Activated T-helper 2 cell treated with anti-CD3 and anti-CD28 coated beads, Interferon-gamma antibody, Interleukin-2, Interleukin-4, amounts not matched to agents 10 μg/mL and 5 μg/mL and 100 μg/mL, durations not matched to agents 14 hours and 24 hours and 36 hours (primary cell): Measurements from ENCODE around the gene CCDC12. TPM values are rescaled to one million over a fixed set of nuclear protein-coding genes. Genes with fewer than 3 reads are reported as not detected.
A peak's percentile ranks its signal among the peaks of the same experiment; 100 is the strongest.

Source experiments
- DNase-seq: peaks from one replicate; pipeline ENCODE4 v3.0.0; 2021; ENCODE audit warnings: low spot score
- H3K27ac Mint-ChIP-seq: one replicate; pipeline ENCODE4 v1.8.0; 2021; ENCODE audit warnings: mixed read lengths
- H3K27me3 Mint-ChIP-seq: one replicate; pipeline ENCODE4 v1.8.0; 2021; ENCODE audit warnings: low read depth, mixed read lengths
- H3K36me3 Mint-ChIP-seq: one replicate; pipeline ENCODE4 v1.8.0; 2021; ENCODE audit warnings: low read depth, mixed read lengths
- H3K4me1 Mint-ChIP-seq: one replicate; pipeline ENCODE4 v1.8.0; 2021; ENCODE audit warnings: low read depth, mixed read lengths
- H3K4me3 Mint-ChIP-seq: one replicate; pipeline ENCODE4 v1.8.0; 2021; ENCODE audit warnings: low read depth, mild to moderate bottlenecking, moderate library complexity, mixed read lengths
- H3K9me3 Mint-ChIP-seq: one replicate; pipeline ENCODE4 v1.8.0; 2021; ENCODE audit warnings: mixed read lengths
- intact Hi-C: fragments of 100-400 bp; cut with micrococcal nuclease; formaldehyde crosslinking; loops from one replicate; pipeline ENCODE4 v1.15.1; 2023
- total RNA-seq: library from RNA; stranded (reverse); gene quantifications from 2 replicates; pipeline ENCODE4 v1.2.3, GENCODE V29; 2022

The CCDC12 gene
- total RNA-seq, 1 donor from 2014 or later, result 65.3 TPM

DNA sequence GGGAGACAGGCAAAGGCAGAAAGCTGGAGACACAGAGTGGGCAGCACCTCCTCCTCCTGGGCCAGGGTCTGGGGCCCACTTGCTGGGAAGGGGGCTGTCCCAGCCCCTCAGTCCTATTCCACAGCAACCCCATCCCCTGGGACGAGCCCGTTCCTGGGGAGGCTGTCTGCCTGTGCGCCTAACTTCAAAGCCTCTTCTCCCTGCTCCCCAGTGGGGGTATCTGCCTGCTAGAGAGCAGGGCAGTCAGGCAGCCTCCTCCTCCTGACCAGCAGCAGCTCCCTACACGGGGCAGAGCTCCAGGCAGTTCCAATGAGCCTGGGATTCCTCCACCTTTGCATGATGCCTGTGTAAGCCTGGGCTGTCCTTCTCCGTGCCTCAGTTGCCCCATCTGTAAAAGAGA lies 92.1 kb downstream of the CCDC12 start:
- H3K4me1 Mint-ChIP-seq, result peaks cover 6% of the 10 kb centered on the region
- H3K4me3 Mint-ChIP-seq, result no peak overlapping the region
- no peak for DNase-seq
- peaks cover 50% of the 10 kb centered on the region for H3K27me3 Mint-ChIP-seq
- H3K27ac Mint-ChIP-seq, result no peak overlapping the region
- intact Hi-C loops, result no loop called here
- no peaks in the 10 kb centered on the region for H3K9me3 Mint-ChIP-seq
- H3K36me3 Mint-ChIP-seq, result no peaks in the 10 kb centered on the region

DNA sequence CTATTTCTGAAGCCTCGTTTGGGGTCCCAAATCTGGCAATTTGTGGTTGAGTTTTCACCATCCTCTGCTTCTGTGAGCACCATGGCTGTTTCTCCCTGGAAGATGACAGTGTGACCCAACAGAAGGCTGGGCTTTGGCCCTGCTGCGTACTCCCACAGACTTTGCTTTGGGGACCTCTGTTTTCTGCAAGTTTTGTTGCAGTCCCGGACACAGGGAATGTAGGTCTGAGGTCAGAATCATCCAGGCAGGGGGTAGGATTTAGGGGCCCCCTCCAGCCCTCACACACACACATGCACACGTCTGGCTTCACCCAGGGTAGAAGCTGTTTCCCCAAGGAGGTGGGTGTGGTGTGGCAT lies 92.7 kb downstream of the CCDC12 start:
- H3K27me3 Mint-ChIP-seq, result peaks cover 56% of the 10 kb centered on the region
- peak overlapping the region; percentile 3 for H3K4me3 Mint-ChIP-seq
- H3K9me3 Mint-ChIP-seq, result no peaks in the 10 kb centered on the region
- DNase-seq, result no peak
- no peaks in the 10 kb centered on the region for H3K36me3 Mint-ChIP-seq
- peaks cover 6% of the 10 kb centered on the region for H3K4me1 Mint-ChIP-seq
- intact Hi-C loops, result no loop called here
- no peak overlapping the region for H3K27ac Mint-ChIP-seq

DNA sequence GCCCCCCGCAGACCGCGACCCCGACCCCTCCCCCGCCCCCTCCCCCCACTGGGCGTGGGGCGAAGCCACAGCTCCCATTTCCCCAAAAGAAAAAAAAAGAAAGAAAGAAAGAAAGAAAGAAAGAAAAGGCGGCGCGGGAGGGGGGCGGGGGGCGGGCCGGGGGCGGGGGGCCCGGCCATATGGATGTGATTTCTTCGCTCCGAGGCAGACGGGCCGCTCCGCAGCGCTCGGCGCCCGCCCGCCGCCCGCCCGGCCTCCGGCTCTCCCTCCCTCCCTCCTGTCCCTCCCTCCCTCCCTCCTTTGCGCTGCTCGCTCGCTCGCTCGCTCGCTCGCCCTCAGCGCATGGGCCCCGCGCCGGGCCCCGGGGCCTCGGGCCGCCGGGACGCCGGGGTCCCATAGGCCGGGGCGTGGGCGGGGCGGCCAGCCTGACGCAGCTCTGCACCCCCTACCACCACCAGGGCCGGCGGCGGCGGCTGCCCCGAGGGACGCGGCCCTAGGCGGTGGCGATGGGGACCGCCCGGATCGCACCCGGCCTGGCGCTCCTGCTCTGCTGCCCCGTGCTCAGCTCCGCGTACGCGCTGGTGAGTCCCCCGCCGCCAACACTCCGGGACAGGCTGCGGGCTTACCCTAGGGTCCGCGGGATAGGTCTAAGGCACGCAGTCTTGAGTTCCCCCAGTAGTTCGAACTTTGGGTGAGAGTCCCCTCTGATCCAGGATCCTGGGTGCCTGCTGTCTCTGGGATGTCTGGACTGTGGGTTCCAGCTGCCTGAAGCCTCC lies 93.3 kb downstream of the CCDC12 start:
- no peak for DNase-seq

DNA sequence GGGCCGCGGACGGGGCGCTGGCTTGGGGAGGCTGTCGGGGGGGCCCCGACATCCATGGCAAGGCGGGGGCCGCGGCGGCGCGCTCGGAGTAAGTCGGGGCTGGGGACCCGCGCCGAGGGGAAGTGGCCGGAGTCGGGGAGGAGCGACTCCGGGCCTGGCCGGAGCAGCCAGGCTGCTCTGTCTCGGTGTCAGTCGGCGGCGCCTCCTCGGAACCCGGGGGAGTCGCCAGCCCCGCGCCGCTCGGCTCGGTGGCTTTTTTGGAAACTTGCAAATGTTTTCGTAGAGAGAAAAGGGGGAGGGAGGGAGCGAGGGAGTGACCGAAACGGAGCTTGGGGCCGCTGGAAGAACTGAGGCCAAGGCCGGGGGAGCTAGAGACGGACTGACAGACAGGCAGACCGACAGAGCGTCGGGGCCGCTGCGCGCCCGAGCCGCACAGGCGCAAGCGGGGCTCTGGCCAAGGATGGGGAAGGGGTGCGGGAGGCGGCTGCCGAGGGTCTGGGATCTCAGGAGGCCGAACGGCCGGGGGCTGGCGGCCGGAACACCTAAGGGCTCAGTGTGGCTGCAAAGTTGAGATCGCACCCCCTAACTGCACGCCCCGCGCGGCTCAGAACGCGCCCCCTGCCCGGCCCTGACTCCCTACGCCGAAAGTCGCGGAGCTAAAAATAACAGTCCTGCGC lies 94.0 kb downstream of the CCDC12 start:
- H3K4me3 Mint-ChIP-seq, result peak overlapping the region; percentile 42
- DNase-seq, result no peak
- H3K36me3 Mint-ChIP-seq, result no peaks in the 10 kb centered on the region
- intact Hi-C loops, result no loop called here
- no peak overlapping the region for H3K27ac Mint-ChIP-seq
- H3K4me1 Mint-ChIP-seq, result peaks cover 6% of the 10 kb centered on the region
- H3K27me3 Mint-ChIP-seq, result peaks cover 49% of the 10 kb centered on the region
- H3K9me3 Mint-ChIP-seq, result no peaks in the 10 kb centered on the region

More for the DNA sequence above, 93.3 kb downstream of the CCDC12 start:
- Mint-ChIP-seq H3K4me1 (peaks cover 6% of the 10 kb centered on the region), H3K27me3 (peaks cover 56% of the 10 kb centered on the region), H3K36me3 (no peaks in the 10 kb centered on the region), H3K27ac (no peak overlapping the region), H3K9me3 (no peaks in the 10 kb centered on the region), H3K4me3 (no peak overlapping the region)
- intact Hi-C loops, result no loop called here

DNA sequence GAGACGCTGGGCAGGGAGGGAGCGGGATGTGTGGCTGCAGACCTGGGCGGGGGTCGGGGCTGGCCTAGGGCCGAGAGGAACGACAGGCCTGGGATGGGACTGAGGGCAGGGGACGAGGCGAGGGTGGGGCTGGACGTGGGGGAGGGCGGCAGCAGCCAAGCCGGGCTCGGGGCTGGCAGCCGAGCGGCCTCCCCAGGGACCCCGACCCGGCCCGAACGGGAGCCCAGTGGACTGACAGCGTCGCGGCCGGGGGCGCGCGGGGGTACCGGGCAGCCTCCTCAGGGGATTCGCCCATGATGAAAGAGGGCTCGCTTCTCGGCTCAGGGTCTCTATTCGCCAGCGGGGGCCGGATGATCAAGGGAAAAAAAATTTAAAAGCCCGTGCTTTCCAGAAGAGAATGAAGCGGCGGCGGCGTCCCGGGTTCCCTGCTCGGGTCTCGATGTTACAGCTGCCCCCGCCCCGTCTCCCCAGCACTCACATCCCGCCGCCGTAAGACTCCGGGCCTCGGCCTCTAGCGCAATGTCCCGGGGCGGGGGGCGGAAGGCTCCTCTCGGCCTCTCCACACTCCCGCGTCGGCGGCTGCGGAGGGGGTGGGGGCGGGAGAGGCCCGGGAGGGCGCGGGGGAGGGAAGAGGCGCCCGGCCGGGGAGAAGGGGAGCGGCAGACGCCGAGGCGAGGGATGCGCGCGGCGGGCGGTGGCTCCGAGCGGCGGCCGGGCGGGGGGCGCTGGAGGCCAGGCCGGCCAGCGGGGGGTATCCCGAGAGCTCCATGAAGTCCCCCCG lies 94.8 kb downstream of the CCDC12 start:
- no peaks in the 10 kb centered on the region for H3K9me3 Mint-ChIP-seq
- H3K36me3 Mint-ChIP-seq, result no peaks in the 10 kb centered on the region
- H3K4me3 Mint-ChIP-seq, result peak overlapping the region; percentile 21
- no peak overlapping the region for H3K27ac Mint-ChIP-seq
- intact Hi-C loops, result no loop called here
- no peak for DNase-seq
- peaks cover 6% of the 10 kb centered on the region for H3K4me1 Mint-ChIP-seq
- peaks cover 48% of the 10 kb centered on the region for H3K27me3 Mint-ChIP-seq

DNA sequence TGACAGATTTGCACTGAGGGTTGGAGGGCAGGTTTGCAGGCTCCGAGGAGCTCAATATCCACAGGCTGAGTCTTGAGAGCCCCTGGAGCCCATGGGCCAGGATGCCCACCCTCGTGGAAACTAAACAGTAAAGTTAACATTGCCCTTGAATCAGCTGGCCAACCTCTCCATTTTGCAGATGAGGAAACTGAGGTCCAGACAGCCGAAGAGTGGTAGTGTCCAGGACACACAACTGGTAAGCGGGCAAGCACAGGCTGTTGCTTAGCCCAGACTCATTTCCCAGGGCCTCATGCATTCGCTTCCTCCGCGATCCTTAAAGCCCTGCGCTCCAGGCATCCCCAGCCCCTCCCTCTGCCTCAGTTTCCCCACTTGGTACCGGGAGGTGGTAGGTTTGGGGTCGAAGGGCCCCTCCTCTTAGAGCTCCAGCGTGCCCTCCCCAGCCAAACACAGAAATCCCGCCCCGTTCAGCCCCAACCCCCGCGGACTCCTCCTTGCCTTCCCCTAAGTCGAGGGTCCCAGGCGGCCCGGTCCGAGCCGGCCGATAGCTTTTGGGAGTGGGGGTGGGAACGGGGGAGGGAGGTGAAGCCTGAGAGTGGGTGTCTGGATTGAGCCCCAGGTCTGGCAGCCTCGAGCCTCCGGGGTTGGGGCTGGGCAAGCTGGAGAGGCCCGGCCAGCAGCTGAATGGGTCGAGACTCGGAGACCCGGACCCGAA lies 95.5 kb downstream of the CCDC12 start:
- Mint-ChIP-seq H3K27ac (no peak overlapping the region), H3K9me3 (no peaks in the 10 kb centered on the region), H3K4me3 (peak overlapping the region; percentile 47), H3K4me1 (peaks cover 6% of the 10 kb centered on the region), H3K27me3 (peaks cover 48% of the 10 kb centered on the region), H3K36me3 (no peaks in the 10 kb centered on the region)
- intact Hi-C loops, result no loop called here
- DNase-seq, result no peak

DNA sequence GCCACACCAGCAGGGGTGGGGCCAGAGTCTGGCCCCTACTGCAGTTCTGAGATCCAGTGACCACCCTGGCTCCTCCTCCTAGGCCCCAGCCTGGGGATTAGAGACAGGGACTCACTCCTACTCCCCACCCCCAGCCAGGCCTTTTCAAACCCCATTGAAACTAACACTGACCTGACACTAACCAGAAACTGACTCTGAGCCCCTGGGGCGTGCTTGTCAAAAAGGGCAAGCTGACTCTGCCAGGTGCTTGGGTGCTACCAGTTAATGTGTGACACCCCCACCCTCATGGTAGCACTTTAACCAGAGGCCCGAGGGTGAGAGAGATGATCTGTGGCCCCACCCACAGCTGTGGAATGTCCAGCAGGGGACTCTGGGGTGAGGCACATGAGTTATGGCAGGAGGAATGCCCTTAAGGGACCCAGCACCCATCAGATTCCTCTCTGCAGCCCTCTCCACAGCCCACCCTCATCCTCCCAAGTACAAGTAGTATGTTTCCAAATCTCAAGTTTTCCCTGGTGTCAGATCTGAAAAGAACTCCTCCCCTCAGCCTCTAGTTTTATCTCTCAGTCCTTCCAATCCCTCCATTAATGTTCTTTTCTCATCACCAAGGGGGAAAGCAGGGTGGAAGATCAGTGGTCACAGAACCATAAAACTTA lies 97.6 kb downstream of the CCDC12 start:
- no peaks in the 10 kb centered on the region for H3K9me3 Mint-ChIP-seq
- H3K27me3 Mint-ChIP-seq, result peaks cover 41% of the 10 kb centered on the region
- no peak overlapping the region for H3K27ac Mint-ChIP-seq
- H3K36me3 Mint-ChIP-seq, result no peaks in the 10 kb centered on the region
- no peak for DNase-seq
- intact Hi-C loops, result no loop called here
- H3K4me1 Mint-ChIP-seq, result peaks cover 1% of the 10 kb centered on the region
- no peak overlapping the region for H3K4me3 Mint-ChIP-seq

DNA sequence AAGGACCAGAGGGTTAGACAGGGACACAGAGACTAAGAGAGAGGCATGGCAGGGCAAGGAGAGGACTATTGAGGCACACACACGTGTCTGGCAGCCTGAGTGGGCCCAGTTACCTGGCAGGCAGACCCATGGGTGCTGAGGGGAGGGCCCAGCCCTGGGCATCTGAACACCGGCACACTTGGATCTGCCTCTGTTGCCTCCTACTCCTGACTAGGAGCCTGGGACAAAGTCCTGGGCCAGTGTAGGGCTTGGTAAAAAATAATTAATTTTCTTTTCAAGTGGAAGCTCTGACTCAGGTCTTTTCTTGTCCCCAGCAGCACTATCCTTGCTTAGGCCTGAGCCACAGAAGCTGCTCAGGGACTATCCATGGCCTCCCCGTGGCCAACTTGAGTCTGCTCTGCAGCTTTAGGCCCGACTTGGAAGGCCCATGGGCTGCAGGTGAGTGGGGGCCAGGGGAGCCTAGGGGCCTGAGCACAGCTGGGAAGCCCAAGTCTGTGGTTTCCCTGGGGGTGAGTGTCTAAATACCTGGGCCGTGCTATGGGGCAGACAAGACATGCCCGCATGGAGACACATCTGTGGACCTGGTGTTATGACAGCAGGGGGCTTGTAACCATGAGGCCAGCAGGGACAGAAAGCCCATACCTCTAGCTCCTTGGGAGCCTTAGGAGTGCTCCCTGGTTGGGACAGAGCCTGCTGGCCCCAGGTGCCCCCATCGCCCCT lies 99.0 kb downstream of the CCDC12 start, which contains the start of gene PTH1R:
PTH1R (plus strand) TSS at position 316 of the 720 bp plus-strand sequence. CDS start 5,839 bp downstream, outside the sequence.
- H3K27me3 Mint-ChIP-seq, result peaks cover 38% of the 10 kb centered on the region
- no peak for DNase-seq
- no peaks in the 10 kb centered on the region for H3K9me3 Mint-ChIP-seq
- no peaks in the 10 kb centered on the region for H3K36me3 Mint-ChIP-seq
- H3K27ac Mint-ChIP-seq, result no peak within 1 kb of the TSS
- H3K4me3 Mint-ChIP-seq, result no peak within 1 kb of the TSS
- H3K4me1 Mint-ChIP-seq, result peaks cover 7% of the 10 kb centered on the region
- intact Hi-C loops, result no loop called here

DNA sequence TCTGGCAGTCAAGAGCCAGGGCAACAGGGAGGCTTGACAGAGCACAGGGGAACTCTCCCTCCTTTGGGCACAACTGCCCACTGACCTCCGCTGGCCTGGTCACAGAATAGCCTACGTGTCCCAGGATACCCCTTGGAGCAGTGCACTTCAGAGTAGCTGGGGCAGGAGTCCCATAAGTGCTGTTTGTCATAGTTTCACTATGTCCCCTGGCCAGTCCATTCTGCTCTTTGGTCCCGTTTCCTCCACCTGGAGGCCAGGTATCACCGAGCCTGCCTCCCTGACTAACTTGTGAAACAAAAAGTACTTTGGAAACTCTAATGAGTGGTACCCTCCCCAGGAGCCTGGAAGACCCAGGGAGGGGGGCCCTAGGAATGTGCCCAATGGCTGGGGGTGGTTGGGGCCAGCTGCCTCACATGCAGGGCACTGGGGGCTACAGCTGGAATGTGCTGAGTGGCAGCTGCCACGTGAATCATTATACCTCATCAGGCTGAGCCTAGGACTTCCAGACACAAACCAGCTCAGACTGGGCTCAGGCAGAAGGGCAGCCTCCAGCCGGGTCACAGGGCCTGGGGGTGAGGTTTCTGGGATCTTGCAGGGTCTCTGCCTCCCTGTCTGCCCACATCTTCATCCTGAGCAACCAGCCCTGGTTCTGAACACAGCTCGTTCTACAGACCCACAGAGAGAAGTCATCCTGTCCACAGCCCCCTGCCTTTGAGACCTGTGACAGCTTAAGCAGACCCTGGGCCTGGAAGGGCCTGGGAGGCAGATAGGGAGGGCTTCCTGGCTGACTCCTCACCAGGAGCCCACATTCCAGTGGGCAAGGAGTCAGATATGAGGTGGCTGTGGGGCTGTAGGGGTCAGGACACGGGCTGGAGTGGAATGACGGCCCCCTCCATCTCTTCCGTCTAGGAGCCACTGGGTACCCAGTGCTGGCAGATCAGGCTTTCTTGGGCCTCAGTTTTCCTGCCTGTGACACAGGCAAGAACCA lies 99.9 kb downstream of the CCDC12 start:
- intact Hi-C loops, result no loop called here
- Mint-ChIP-seq H3K9me3 (no peaks in the 10 kb centered on the region), H3K4me3 (no peak overlapping the region), H3K36me3 (no peaks in the 10 kb centered on the region), H3K27me3 (peaks cover 36% of the 10 kb centered on the region), H3K27ac (no peak overlapping the region), H3K4me1 (peaks cover 7% of the 10 kb centered on the region)
- no peak for DNase-seq

DNA sequence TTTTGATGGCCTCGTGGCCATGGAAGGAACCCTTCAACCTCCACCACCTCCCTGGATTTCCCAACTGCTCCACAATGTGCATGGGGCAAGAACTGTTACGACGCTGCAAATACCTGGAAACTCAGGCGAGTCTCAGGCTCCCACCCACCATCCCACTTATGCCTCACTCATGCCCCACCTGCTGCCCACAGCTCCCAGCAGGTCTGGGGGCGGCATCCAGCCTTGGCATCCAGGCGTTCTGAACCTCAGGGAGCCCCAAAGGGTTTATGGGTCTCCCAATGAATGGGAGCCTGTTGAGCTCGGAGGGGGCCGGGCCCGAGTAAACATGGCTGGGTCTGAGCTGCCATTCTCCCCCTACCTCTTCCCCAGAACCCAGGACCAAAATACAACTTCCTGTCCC lies 101.0 kb downstream of the CCDC12 start:
- no peak overlapping the region for H3K4me3 Mint-ChIP-seq
- H3K27me3 Mint-ChIP-seq, result peaks cover 32% of the 10 kb centered on the region
- intact Hi-C loops, result no loop called here
- H3K4me1 Mint-ChIP-seq, result peaks cover 7% of the 10 kb centered on the region
- no peaks in the 10 kb centered on the region for H3K9me3 Mint-ChIP-seq
- no peaks in the 10 kb centered on the region for H3K36me3 Mint-ChIP-seq
- no peak overlapping the region for H3K27ac Mint-ChIP-seq
- no peak for DNase-seq

DNA sequence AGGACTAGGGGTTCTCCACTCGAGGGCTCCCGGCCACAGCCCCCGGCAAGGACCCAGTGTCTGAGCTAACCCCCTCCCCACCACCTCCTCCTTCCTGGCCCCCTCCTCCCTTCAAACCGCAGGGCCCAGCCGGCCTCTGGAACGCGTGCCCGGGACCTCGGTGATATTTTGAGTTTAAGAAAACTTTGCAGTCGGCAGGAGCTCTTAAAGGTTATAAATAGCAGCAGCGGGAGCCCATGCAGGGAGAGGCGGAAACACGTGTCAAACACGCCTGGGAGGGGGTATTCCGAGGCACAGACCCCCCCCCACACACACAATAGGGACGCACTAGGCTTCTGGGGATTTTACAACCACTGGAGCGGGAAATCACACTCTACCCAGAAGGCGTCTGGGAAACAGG lies 102.1 kb downstream of the CCDC12 start:
- Mint-ChIP-seq H3K4me1 (peaks cover 7% of the 10 kb centered on the region), H3K36me3 (no peaks in the 10 kb centered on the region), H3K9me3 (no peaks in the 10 kb centered on the region), H3K4me3 (no peak overlapping the region), H3K27ac (no peak overlapping the region), H3K27me3 (peaks cover 24% of the 10 kb centered on the region)
- intact Hi-C loops, result no loop called here
- DNase-seq, result no peak
